T-cell (primary cell): ENCODE results near the gene THBS2. TPM values are rescaled to one million over a fixed set of nuclear protein-coding genes. Genes with fewer than 3 reads are reported as not detected.

Source experiments
- ATAC-seq, 4 experiments: fragments of 200-7000 bp in 3 of 4; fragments of 150-1000 bp in 1 of 4; cut with Tn5 transposase; replicated peaks in 1 of 4; 1 replicate in 3 of 4; 2 replicates in 1 of 4; pipeline ENCODE4 v1.10.0; 2021; ENCODE audit warnings: moderate library complexity in 3 of 4, mild to moderate bottlenecking in 2 of 4, moderate number of reproducible peaks in 1 of 4
- CTCF ChIA-PET, 2 donors: fragments of 300-600 bp; sonication (Branson Sonifier 250); formaldehyde crosslinking; loops; one replicate each; lab custom pipeline; 2022; ENCODE audit warnings: antibody characterized with exemption in 2 of 2; lab: Charles Lee
- POLR2A ChIA-PET, 2 donors: fragments of 300-600 bp; sonication (Branson Sonifier 250); formaldehyde crosslinking; loops; one replicate each; lab custom pipeline; 2022; ENCODE audit warnings: antibody characterized with exemption in 2 of 2; lab: Charles Lee
- DNase-seq, 35 experiments: peaks; one replicate each; pipeline versions ENCODE4 v3.0.0 to v3.0.0-alpha.2; 2013 to 2023
- H3K27ac ChIP-seq: one replicate; pipeline ENCODE4 v1.5.1; 2013; ENCODE audit warnings: low read length
- H3K27me3 ChIP-seq, 2 experiments: replicated peaks in 1 of 2; 1 replicate in 1 of 2; 2 replicates in 1 of 2; pipeline versions ENCODE4 v1.6.1 to v1.7.0; 2013; ENCODE audit warnings: low read length in 1 of 2, mixed read lengths in 1 of 2; ENCODE audit not compliant: control insufficient read depth in 2 of 2, insufficient read depth in 2 of 2; ENCODE audit errors: extremely low read depth in 1 of 2
- H3K36me3 ChIP-seq, 2 donors: 1 replicate in 1 of 2; 2 replicates in 1 of 2; pipeline versions ENCODE4 v1.6.1 to v1.7.0; 2013; ENCODE audit warnings: low read length in 1 of 2; ENCODE audit not compliant: control insufficient read depth in 2 of 2, insufficient read depth in 1 of 2; ENCODE audit errors: extremely low read depth in 1 of 2
- H3K4me1 ChIP-seq, 2 experiments: 1 replicate in 1 of 2; 2 replicates in 1 of 2; pipeline versions ENCODE4 v1.6.1 to v1.7.0; 2013; ENCODE audit warnings: low read length in 2 of 2, mixed read lengths in 1 of 2; ENCODE audit not compliant: insufficient read depth in 2 of 2, control insufficient read depth in 1 of 2; ENCODE audit errors: extremely low read depth in 1 of 2
- H3K4me3 ChIP-seq, 2 donors: 1 replicate in 1 of 2; 2 replicates in 1 of 2; pipeline versions ENCODE4 v1.5.1 to v1.7.0; 2013; ENCODE audit warnings: mild to moderate bottlenecking in 2 of 2, low read length in 1 of 2, moderate library complexity in 1 of 2; ENCODE audit not compliant: control insufficient read depth in 1 of 2; ENCODE audit errors: extremely low read depth in 1 of 2
- H3K9me3 ChIP-seq: 2 replicates; pipeline ENCODE4 v1.7.0; 2013
- H3K27ac Mint-ChIP-seq, 2 donors: one replicate each; pipeline ENCODE4 v1.8.0; 2020 to 2021; ENCODE audit warnings: mild to moderate bottlenecking in 2 of 2, mixed read lengths in 2 of 2
- H3K27me3 Mint-ChIP-seq, 2 donors: one replicate each; pipeline ENCODE4 v1.8.0; 2021 to 2022; ENCODE audit warnings: mixed read lengths in 2 of 2
- H3K36me3 Mint-ChIP-seq: one replicate; pipeline ENCODE4 v1.8.0; 2021; ENCODE audit warnings: mixed read lengths
- H3K4me1 Mint-ChIP-seq, 3 donors: one replicate each; pipeline ENCODE4 v1.8.0; 2020 to 2022; ENCODE audit warnings: mixed read lengths in 3 of 3, mild to moderate bottlenecking in 1 of 3
- H3K4me3 Mint-ChIP-seq, 3 donors: one replicate each; pipeline ENCODE4 v1.8.0; 2020 to 2022; ENCODE audit warnings: mild to moderate bottlenecking in 3 of 3, mixed read lengths in 3 of 3, moderate library complexity in 3 of 3
- H3K9me3 Mint-ChIP-seq, 3 donors: one replicate each; pipeline ENCODE4 v1.8.0; 2020 to 2022; ENCODE audit warnings: mixed read lengths in 3 of 3
- WGBS: methylation state at CpG from one replicate; pipeline ENCODE4 v1.1.5; 2013; ENCODE audit warnings: missing lambda C conversion rate; ENCODE audit not compliant: insufficient coverage; 5-methylcytosine and 5-hydroxymethylcytosine counted together
- total RNA-seq, 35 experiments: library from RNA in 6 of 35; stranded (reverse) in 6 of 35; fragments of 120-200 nt in 1 of 35; gene quantifications; one replicate each; pipeline versions ENCODE4 v1.2.1 to v1.2.4 and lab custom pipeline; 2013 to 2026

THBS2 gene
- total RNA-seq, 5 donors from 2014 or later (not counting 1 experiment from before 2014, with no cell fraction given): 0.09 to 0.39 (median 0.12) TPM; not detected in 2

DNA sequence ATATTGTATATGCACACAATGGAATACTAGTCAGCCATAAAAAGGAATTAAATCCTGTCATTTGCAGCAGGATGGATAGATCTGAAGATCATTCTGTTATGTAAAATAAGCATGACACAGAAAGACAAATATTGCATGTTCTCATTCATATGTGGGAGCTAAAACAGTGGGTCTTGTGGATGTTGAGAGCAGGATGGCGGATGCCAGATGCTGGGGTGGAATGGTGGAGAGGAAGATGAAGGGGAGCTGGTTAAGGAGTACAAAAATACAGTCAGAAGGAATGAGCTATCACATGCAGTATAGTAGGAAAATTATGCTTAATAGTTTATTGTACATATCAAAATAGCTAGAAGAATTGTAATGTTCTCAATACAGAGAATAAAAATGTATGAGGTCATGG lies 41.8 kb downstream of the THBS2 start:
- no peaks in the 10 kb centered on the region for H3K36me3 ChIP-seq

DNA sequence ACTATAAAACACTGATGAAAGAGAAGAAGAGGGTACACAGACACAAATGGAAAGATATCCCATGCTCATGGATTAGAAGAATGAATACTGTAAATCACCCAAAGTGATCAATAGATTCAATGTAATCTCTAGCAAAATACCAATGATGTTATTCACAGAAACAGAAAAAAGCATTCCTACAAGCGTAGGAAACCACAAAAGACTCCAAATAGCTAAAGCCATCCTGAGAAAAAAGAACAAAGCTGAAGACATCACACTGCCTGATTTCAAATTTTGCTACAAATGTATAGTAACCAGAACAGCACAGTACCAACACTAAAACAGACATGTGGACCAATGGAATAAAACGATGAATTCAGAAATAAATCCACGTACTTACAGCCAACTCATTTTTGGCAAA lies 43.0 kb downstream of the THBS2 start:
- H3K27ac ChIP-seq: no peak overlapping the region
- ATAC-seq: no peak
- DNase-seq: no peak
- Mint-ChIP-seq H3K27me3 (peaks cover 0 to 2% of the 10 kb centered on the region in 2 donors), H3K9me3 (peaks cover 8 to 27% (median 26%) of the 10 kb centered on the region in 3 donors), H3K27ac (no peak overlapping the region), H3K4me3 (no peak overlapping the region), H3K36me3 (peaks cover 6% of the 10 kb centered on the region), H3K4me1 (peaks cover 10 to 29% (median 24%) of the 10 kb centered on the region in 3 donors)
- ChIA-PET CTCF (no interaction called here), POLR2A (no interaction called here)
- H3K36me3 ChIP-seq: no peaks in the 10 kb centered on the region
- no CpG with 5 or more reads among the region's 3 CpGs for WGBS
- no peaks in the 10 kb centered on the region for H3K9me3 ChIP-seq
- H3K4me1 ChIP-seq: peaks cover 5 to 8% of the 10 kb centered on the region in 2 experiments
- H3K4me3 ChIP-seq: no peak overlapping the region
- H3K27me3 ChIP-seq: peaks cover 0 to 3% of the 10 kb centered on the region in 2 experiments

More for the DNA sequence above, 41.8 kb downstream of the THBS2 start:
- no peak for ATAC-seq
- POLR2A ChIA-PET: no interaction called here
- Histone ChIP-seq H3K27ac (no peak overlapping the region), H3K9me3 (no peaks in the 10 kb centered on the region), H3K27me3 (no peaks in the 10 kb centered on the region), H3K4me3 (no peak overlapping the region), H3K4me1 (peaks cover 5 to 8% of the 10 kb centered on the region in 2 experiments)
- peak overlapping the region; percentile 19 to 68 for H3K27ac Mint-ChIP-seq
- CTCF ChIA-PET: no interaction called here
- no peaks in the 10 kb centered on the region for H3K27me3 Mint-ChIP-seq
- DNase-seq: no peak
- 100% methylated on average over 1 of the region's 1 CpG for WGBS
- peak overlapping the region; percentile 32 to 63 (median 32) for H3K4me3 Mint-ChIP-seq
- peaks cover 10 to 29% (median 24%) of the 10 kb centered on the region in 3 donors for H3K4me1 Mint-ChIP-seq
- H3K36me3 Mint-ChIP-seq: no peaks in the 10 kb centered on the region
- peaks cover 2 to 21% (median 20%) of the 10 kb centered on the region in 3 donors for H3K9me3 Mint-ChIP-seq

GRCh38 chr6:169208011-169208410 lies 45.6 kb downstream of the THBS2 start:
- Histone ChIP-seq H3K27me3 (peaks cover 0 to 10% of the 10 kb centered on the region in 2 experiments), H3K4me3 (no peak overlapping the region), H3K9me3 (no peaks in the 10 kb centered on the region), H3K36me3 (no peaks in the 10 kb centered on the region), H3K4me1 (peaks cover 0 to 5% of the 10 kb centered on the region in 2 experiments), H3K27ac (no peak overlapping the region)
- Mint-ChIP-seq H3K9me3 (peaks cover 8 to 27% (median 26%) of the 10 kb centered on the region in 3 donors), H3K4me3 (no peak overlapping the region), H3K27ac (no peak overlapping the region), H3K4me1 (peaks cover 10 to 21% (median 19%) of the 10 kb centered on the region in 3 donors), H3K27me3 (peaks cover 0 to 2% of the 10 kb centered on the region in 2 donors), H3K36me3 (peaks cover 6% of the 10 kb centered on the region)
- ATAC-seq (no peak), DNase-seq (no peak)
- ChIA-PET CTCF (no interaction called here), POLR2A (no interaction called here)

DNA sequence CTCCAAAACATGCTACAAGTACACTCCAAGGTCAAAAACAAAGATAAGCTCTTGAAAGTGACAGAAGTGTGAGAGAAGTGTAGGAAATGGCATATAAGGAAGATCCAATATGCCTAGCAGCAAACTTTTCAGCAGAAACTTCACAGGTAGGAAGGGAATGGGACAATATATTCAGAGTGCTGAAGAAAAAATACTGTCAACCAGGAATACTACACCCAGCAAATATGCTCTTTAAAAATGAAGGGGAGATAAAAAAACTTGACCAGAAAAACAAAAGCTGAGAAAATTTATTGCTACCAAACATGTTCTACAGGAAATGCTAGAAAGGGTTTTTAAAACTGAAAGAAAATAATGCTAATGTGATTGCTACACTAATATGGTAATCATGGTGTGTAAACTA lies 46.2 kb downstream of the THBS2 start:
- peaks cover 10 to 19% (median 17%) of the 10 kb centered on the region in 3 donors for H3K4me1 Mint-ChIP-seq
- H3K4me1 ChIP-seq: peaks cover 0 to 3% of the 10 kb centered on the region in 2 experiments
- H3K27ac Mint-ChIP-seq: no peak overlapping the region
- no peak overlapping the region for H3K4me3 Mint-ChIP-seq
- peaks cover 0 to 10% of the 10 kb centered on the region in 2 experiments for H3K27me3 ChIP-seq
- H3K9me3 Mint-ChIP-seq: peaks cover 8 to 27% (median 26%) of the 10 kb centered on the region in 3 donors
- H3K27ac ChIP-seq: no peak overlapping the region
- H3K36me3 Mint-ChIP-seq: peaks cover 6% of the 10 kb centered on the region
- peaks cover 0 to 2% of the 10 kb centered on the region in 2 donors for H3K27me3 Mint-ChIP-seq
- ChIA-PET POLR2A (no interaction called here), CTCF (no interaction called here)
- DNase-seq (no peak), ATAC-seq (no peak)
- H3K36me3 ChIP-seq: no peaks in the 10 kb centered on the region
- H3K4me3 ChIP-seq: no peak overlapping the region
- H3K9me3 ChIP-seq: no peaks in the 10 kb centered on the region

DNA sequence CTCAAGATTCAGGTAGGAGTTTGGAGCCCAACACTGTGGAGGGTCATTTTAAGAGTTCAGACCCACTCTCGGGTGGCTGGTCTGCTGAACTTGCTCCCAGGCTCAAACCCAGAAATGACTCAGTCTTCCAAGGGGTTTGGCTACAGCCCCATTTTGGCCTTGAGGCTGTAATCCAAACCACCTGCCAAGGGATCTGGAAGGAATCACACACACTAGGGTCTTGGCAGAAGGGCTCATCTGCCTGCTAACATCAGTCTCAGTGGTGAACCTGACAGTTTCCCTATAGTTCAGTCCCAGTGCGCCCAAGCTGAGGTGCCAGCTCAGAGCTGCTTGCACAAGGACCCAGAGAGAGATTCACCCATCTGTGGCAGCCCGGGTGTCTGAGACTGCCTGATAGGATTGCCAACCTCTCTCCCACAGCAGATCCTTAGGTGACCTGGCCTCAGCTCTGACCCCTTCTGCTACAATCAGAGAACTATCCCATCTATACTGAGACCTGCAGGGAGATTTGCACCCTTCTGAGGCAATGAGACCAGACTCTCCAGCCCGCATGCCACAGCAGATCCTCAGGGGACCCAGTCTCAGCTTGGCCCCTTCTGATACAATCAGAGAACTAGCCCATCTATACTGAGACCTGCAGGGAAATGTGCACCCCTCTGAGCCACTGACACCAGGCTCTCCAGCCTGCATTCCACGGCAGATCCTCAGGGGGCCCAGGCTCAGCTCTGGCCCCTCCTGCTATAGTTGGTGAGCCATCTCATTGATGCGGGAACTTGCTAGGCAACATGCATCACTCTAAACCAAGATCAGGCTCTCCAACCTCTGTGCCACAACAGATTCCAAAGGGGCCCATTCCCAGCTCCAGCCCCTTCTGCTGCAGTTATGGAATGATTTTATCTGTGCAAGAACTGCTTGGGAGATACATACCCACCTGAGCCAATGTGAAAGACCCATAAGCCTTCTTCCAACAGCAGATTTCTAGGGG lies 48.2 kb downstream of the THBS2 start:
- Mint-ChIP-seq H3K4me3 (no peak overlapping the region), H3K4me1 (peaks cover 4 to 9% (median 8%) of the 10 kb centered on the region in 3 donors), H3K27me3 (peaks cover 0 to 2% of the 10 kb centered on the region in 2 donors), H3K9me3 (peaks cover 8 to 21% (median 11%) of the 10 kb centered on the region in 3 donors), H3K36me3 (peaks cover 6% of the 10 kb centered on the region), H3K27ac (no peak overlapping the region)
- POLR2A ChIA-PET: no interaction called here
- 93% methylated on average over 5 of the region's 6 CpGs for WGBS
- Histone ChIP-seq H3K4me3 (no peak overlapping the region), H3K36me3 (no peaks in the 10 kb centered on the region), H3K27me3 (peaks cover 0 to 10% of the 10 kb centered on the region in 2 experiments), H3K4me1 (no peaks in the 10 kb centered on the region), H3K9me3 (no peaks in the 10 kb centered on the region), H3K27ac (no peak overlapping the region)
- no peak for DNase-seq
- CTCF ChIA-PET: no interaction called here
- no peak for ATAC-seq

GRCh38 chr6:169204167-169204566 lies 49.5 kb downstream of the THBS2 start:
- ATAC-seq: no peak
- Mint-ChIP-seq H3K36me3 (peaks cover 6% of the 10 kb centered on the region), H3K27me3 (peaks cover 2 to 4% of the 10 kb centered on the region in 2 donors), H3K27ac (no peak overlapping the region), H3K4me1 (peaks cover 4 to 9% (median 8%) of the 10 kb centered on the region in 3 donors), H3K9me3 (peaks cover 8 to 21% (median 11%) of the 10 kb centered on the region in 3 donors), H3K4me3 (no peak overlapping the region)
- ChIA-PET POLR2A (interaction anchor here in 1 of 2 donors (0.7 kb wide), 1 partner anchor 130 kb away, joined by 3 read pairs; no protein-coding TSS in a partner anchor), CTCF (no interaction called here)
- no peaks in the 10 kb centered on the region for H3K9me3 ChIP-seq
- WGBS: no CpG with 5 or more reads among the region's 2 CpGs
- H3K27me3 ChIP-seq: peaks cover 0 to 10% of the 10 kb centered on the region in 2 experiments
- H3K4me1 ChIP-seq: no peaks in the 10 kb centered on the region
- no peak overlapping the region for H3K27ac ChIP-seq
- DNase-seq: no peak
- no peaks in the 10 kb centered on the region for H3K36me3 ChIP-seq
- H3K4me3 ChIP-seq: no peak overlapping the region
